HepG2 (cell line): Measurements from ENCODE around the gene DAO. TPM values are rescaled to one million over a fixed set of nuclear protein-coding genes. Genes with fewer than 3 reads are reported as not detected.

Experiments used
- ATAC-seq: fragments of 200-7000 bp; cut with Tn5 transposase; 3 replicates; pipeline ENCODE4 v1.9.1; 2020; ENCODE audit warnings: mild to moderate bottlenecking, moderate library complexity
- BruUV-seq: library from RNA; stranded (reverse); fragments of 400-500 nt; replicated peaks from 2 replicates; lab custom pipeline; 2021; lab: Mats Ljungman, UMichigan
- CTCF ChIA-PET: fragments of 300-600 bp; formaldehyde crosslinking; extraction: SDS; loops from one replicate; lab custom pipeline; 2021; ENCODE audit warnings: low total read pairs, inconsistent platforms, low intra/inter-chr PET ratio; lab: Yijun Ruan, JAX
- POLR2A ChIA-PET: fragments of 350-600 bp; sonication (Branson Sonifier 250); formaldehyde crosslinking; loops from one replicate; lab custom pipeline; 2020; ENCODE audit warnings: antibody characterized with exemption, inconsistent platforms; lab: Yijun Ruan, JAX
- DNase-seq: peaks from one replicate; pipeline ENCODE4 v3.0.0-alpha.2; 2015; ENCODE audit warnings: low spot score
- FAIRE-seq: peaks from 3 replicates; lab custom pipeline; 2011; peaks lifted over from hg19 to GRCh38; lab: Jason Lieb, UNC
- H2AFZ ChIP-seq: one replicate; pipeline ENCODE4 v1.6.1; 2011; ENCODE audit warnings: low read length, inconsistent platforms
- H3K27ac ChIP-seq: fragments of 300-600 bp; 3 replicates; pipeline ENCODE4 v1.8.0; 2011; ENCODE audit warnings: mixed run types, mild to moderate bottlenecking, mixed read lengths, low read length, inconsistent platforms; ENCODE audit not compliant: insufficient read depth; ENCODE audit errors: extremely low read length
- H3K27me3 ChIP-seq, 2 experiments: fragments of 200-600 bp in 1 of 2; 2 replicates in 1 of 2; 3 replicates in 1 of 2; pipeline versions ENCODE4 v1.6.0 to v1.8.0; 2011; ENCODE audit warnings: low read length in 2 of 2, mild to moderate bottlenecking in 2 of 2, moderate library complexity in 2 of 2, inconsistent platforms in 1 of 2; ENCODE audit not compliant: insufficient read depth in 2 of 2, control insufficient read depth in 1 of 2
- H3K36me3 ChIP-seq, 2 experiments: fragments of 200-600 bp in 1 of 2; replicated peaks in 1 of 2; 2 replicates in 1 of 2; 3 replicates in 1 of 2; pipeline versions ENCODE4 v1.5.1 to v1.8.0; 2011; ENCODE audit warnings: low read length in 2 of 2, inconsistent platforms in 1 of 2; ENCODE audit not compliant: insufficient read depth in 2 of 2, control insufficient read depth in 1 of 2
- H3K4me1 ChIP-seq: 2 replicates; pipeline ENCODE4 v1.5.1; 2012; ENCODE audit warnings: low read length, inconsistent platforms; ENCODE audit not compliant: insufficient read depth
- H3K4me2 ChIP-seq: 2 replicates; pipeline ENCODE4 v1.6.0; 2011; ENCODE audit warnings: low read depth, low read length, inconsistent platforms
- H3K4me3 ChIP-seq, 3 experiments: fragments of 200-600 bp in 1 of 3; sonication (generic), shearing (Covaris generic) in 1 of 3; replicated peaks in 1 of 3; 2 replicates each; pipeline ENCODE4 v1.5.1; 2011 to 2016; ENCODE audit warnings: low read length in 3 of 3, inconsistent platforms in 2 of 3, low read depth in 2 of 3, mild to moderate bottlenecking in 2 of 3, control low read depth in 1 of 3, mixed read lengths in 1 of 3; ENCODE audit not compliant: insufficient read depth in 1 of 3
- H3K79me2 ChIP-seq: one replicate; pipeline ENCODE4 v1.6.1; 2011; ENCODE audit warnings: low read length, inconsistent platforms; ENCODE audit not compliant: insufficient read depth
- H3K9ac ChIP-seq: 2 replicates; pipeline ENCODE4 v1.6.0; 2011; ENCODE audit warnings: mild to moderate bottlenecking, low read depth, low read length, inconsistent platforms; ENCODE audit not compliant: insufficient read depth
- H3K9me3 ChIP-seq: 2 replicates; pipeline ENCODE4 v1.5.1; 2012; ENCODE audit warnings: mild to moderate bottlenecking, low read length
- H4K20me1 ChIP-seq: 2 replicates; pipeline ENCODE4 v1.6.0; 2011; ENCODE audit warnings: inconsistent platforms, mild to moderate bottlenecking, low read length, moderate library complexity; ENCODE audit not compliant: insufficient read depth
- CEBPB ChIP-seq: IDR thresholded peaks from 2 replicates; pipeline ENCODE4 v1.6.1; 2011; ENCODE audit warnings: low read depth, low read length, improper control_type of control experiment, borderline replicate concordance
- SALL2 ChIP-seq: sonication (generic); formaldehyde crosslinking; IDR thresholded peaks from 2 replicates; pipeline ENCODE4 v1.8.1; 2023; ENCODE audit warnings: mild to moderate bottlenecking, missing genetic modification reagents, inconsistent platforms
- SIX1 ChIP-seq: sonication (generic); formaldehyde crosslinking; IDR thresholded peaks from 2 replicates; pipeline ENCODE4 v1.4.0; 2020; ENCODE audit warnings: missing genetic modification reagents, borderline replicate concordance
- TEAD2 ChIP-seq: sonication (generic); formaldehyde crosslinking; IDR thresholded peaks from 2 replicates; pipeline ENCODE4 v1.9.0; 2021; ENCODE audit warnings: missing genetic modification reagents
- ZBTB43 ChIP-seq: sonication (generic); formaldehyde crosslinking; conservative IDR thresholded peaks from 2 replicates; pipeline ENCODE4 v1.4.0; 2020; ENCODE audit warnings: missing genetic modification reagents
- WGBS: methylation state at CpG from one replicate; pipeline ENCODE4 v1.1.6; 2017; ENCODE audit warnings: low lambda C conversion rate; 5-methylcytosine and 5-hydroxymethylcytosine counted together
- in situ Hi-C: cut with HindIII; loops from 2 replicates; pipeline ENCODE4 v1.10.0; 2017; ENCODE audit warnings: low pct_unique_long_range_greater_than_20kb; ENCODE audit not compliant: extremely low pct_ligation_motif_present
- intact Hi-C: fragments of 100-400 bp; cut with micrococcal nuclease; formaldehyde crosslinking; loops from one replicate; pipeline ENCODE4 v1.10.0; 2022; ENCODE audit not compliant: unreplicated experiment
- polyA plus RNA-seq, 8 experiments: library from polyadenylated mRNA; depleted of rRNA in 3 of 8; stranded (reverse) in 7 of 8; unstranded in 1 of 8; fragments of >200 nt; fragmentation: Illumina TruSeq in 4 of 8; extraction: Trizol in 4 of 8; gene quantifications; 2 replicates each; pipeline versions ENCODE4 v1.2.1 to v1.2.3, GENCODE V29; 2011 to 2016; ENCODE audit warnings: low read depth in 4 of 8, missing spikeins in 1 of 8, mixed read lengths in 1 of 8; ENCODE audit not compliant: insufficient read depth in 1 of 8
- total RNA-seq, 5 experiments: library from RNA; depleted of rRNA; stranded (reverse); fragments of >200 nt; fragmentation: Illumina TruSeq; extraction: Trizol; gene quantifications; 2 replicates each; pipeline ENCODE4 v1.2.3, GENCODE V29; 2016; ENCODE audit warnings: low read depth in 1 of 5
- TF ChIP-seq, protein P1 (sequence below): sonication (generic); formaldehyde crosslinking; IDR thresholded peaks from 2 replicates; pipeline ENCODE4 v1.4.0; 2020; ENCODE audit warnings: missing genetic modification reagents

The DAO gene
- total and polyA plus RNA-seq, 2 of the 13 experiments (the other 11 are each of a cell fraction or from before 2014, with no cell fraction given): 0.34 to 0.82 TPM

DNA sequence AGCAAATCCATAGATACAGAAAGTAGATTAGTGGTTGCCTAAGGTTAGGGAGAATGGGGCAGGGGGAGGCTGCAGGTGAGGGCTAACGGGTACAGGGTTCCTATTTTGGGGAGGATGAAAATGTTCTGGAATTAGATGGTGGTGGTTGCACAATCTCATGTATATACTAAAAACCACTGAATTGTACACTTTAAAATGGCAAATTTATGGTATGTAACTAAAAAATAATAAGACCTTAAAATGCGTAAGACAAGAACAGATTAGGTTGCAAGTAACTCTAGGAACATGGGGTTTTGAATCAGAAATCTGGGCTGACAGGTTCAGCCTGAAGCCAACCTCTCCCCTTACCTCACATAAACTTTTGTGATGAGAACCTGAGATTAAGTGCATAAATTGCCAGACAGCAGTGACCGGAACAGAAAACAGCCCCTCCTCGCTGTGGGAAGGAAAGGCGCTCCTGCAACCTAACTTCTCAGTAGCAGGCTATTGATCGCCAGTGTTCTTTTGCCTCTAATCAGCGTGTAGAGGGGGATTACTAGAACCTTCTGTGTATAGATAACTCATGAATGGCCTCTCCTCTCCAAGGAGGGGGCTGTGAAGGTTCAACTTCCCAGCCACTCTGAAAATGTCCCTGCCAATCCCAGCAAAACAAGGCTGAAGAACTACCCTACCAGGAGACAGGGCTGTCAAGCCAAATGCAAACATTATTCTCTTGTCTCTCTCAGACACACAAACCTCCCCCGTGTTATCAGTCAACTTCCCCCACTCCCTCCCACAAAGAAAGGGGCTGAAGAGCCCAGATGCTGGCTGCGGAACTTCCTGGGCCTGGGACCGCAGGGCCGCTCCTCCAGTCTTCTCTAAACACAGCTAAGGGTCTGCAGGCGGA, 24.4 kb upstream of the DAO start:
- ChIA-PET CTCF (no interaction called here), POLR2A (no interaction called here)
- BruUV-seq: TSS peak; percentile 47
- ATAC-seq (peak; percentile 20), DNase-seq (peak; percentile 43), FAIRE-seq (peak; percentile 47)
- H3K79me2 ChIP-seq: peaks cover 14% of the 10 kb centered on the region
- H3K27me3 ChIP-seq: peaks cover 4 to 6% of the 10 kb centered on the region in 2 experiments; a peak in 1 of 5 replicates
- H3K9me3 ChIP-seq: no peaks in the 10 kb centered on the region
- H3K4me3 ChIP-seq: peak overlapping the region; percentile 57 to 89 (median 70)
- peaks cover 3% of the 10 kb centered on the region; the same call in 1 of the 2 replicates for H4K20me1 ChIP-seq
- H2AFZ ChIP-seq: no peak overlapping the region
- H3K4me1 ChIP-seq: peaks cover 32% of the 10 kb centered on the region
- peak overlapping the region; percentile 80; the same call in 1 of the 2 replicates for H3K9ac ChIP-seq
- 50% methylated on average over 9 of the region's 12 CpGs for WGBS
- in situ Hi-C loops: no loop called here
- peaks cover 1 to 6% of the 10 kb centered on the region in 2 experiments; a peak in 2 of 5 replicates for H3K36me3 ChIP-seq
- intact Hi-C loops: loop anchor here (1.0 to 5.0 kb wide), 2 partner anchors 96 to 293 kb away; partner anchors contain the start of genes ISCU and SART3
- 0 out of 2 replicates have a peak, but pooled peaks have one; percentile 34 for TF ChIP-seq CEBPB
- no peak for TF ChIP-seq SIX1 (CRISPR knock-in tag)
- TF ChIP-seq ZBTB43 (CRISPR knock-in tag): no peak
- no peak for TF ChIP-seq TEAD2
- TF ChIP-seq, protein P1, sequence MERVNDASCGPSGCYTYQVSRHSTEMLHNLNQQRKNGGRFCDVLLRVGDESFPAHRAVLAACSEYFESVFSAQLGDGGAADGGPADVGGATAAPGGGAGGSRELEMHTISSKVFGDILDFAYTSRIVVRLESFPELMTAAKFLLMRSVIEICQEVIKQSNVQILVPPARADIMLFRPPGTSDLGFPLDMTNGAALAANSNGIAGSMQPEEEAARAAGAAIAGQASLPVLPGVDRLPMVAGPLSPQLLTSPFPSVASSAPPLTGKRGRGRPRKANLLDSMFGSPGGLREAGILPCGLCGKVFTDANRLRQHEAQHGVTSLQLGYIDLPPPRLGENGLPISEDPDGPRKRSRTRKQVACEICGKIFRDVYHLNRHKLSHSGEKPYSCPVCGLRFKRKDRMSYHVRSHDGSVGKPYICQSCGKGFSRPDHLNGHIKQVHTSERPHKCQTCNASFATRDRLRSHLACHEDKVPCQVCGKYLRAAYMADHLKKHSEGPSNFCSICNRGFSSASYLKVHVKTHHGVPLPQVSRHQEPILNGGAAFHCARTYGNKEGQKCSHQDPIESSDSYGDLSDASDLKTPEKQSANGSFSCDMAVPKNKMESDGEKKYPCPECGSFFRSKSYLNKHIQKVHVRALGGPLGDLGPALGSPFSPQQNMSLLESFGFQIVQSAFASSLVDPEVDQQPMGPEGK (CRISPR knock-in tag): peak; percentile 61; the same call in 1 of the 2 replicates
- TF ChIP-seq SALL2 (CRISPR knock-in tag): 0 out of 2 replicates have a peak, but pooled peaks have one; percentile 11
- H3K27ac ChIP-seq: peak overlapping the region; percentile 52
- H3K4me2 ChIP-seq: peak overlapping the region; percentile 95
